ENCODE data around the gene VPS18.

Gene VPS18

GRCh38 chr15:40845511-40846284, 48.6 kb upstream of the VPS18 start:
- no peak overlapping the region for H2AFZ ChIP-seq (ENCODE audit: low read depth, low read length, severe bottlenecking)
- H3K9ac ChIP-seq (ENCODE audit: low read length): no peak overlapping the region
- H3K27ac ChIP-seq (ENCODE audit: low read depth, low read length): no peak overlapping the region
- H3K4me3 ChIP-seq (ENCODE audit: insufficient read depth, low read length, poor library complexity, severe bottlenecking): no peak overlapping the region
- H4K20me1 ChIP-seq (ENCODE audit: low read depth, low read length): no peaks in the 10 kb centered on the region
- no peaks in the 10 kb centered on the region for H3F3A ChIP-seq (ENCODE audit: insufficient read depth)
- H3K9me2 ChIP-seq (replicated peaks; ENCODE audit: insufficient read depth, low read length): no peaks in the 10 kb centered on the region
- no peaks in the 10 kb centered on the region for H3K9me3 ChIP-seq (ENCODE audit: insufficient read depth, low read length)
- H3K79me2 ChIP-seq (ENCODE audit: insufficient read depth, low read length): no peaks in the 10 kb centered on the region
- H3K36me3 ChIP-seq (ENCODE audit: low read length): no peaks in the 10 kb centered on the region
- no peaks in the 10 kb centered on the region for H3K27me3 ChIP-seq (ENCODE audit: low read length)
- TF ChIP-seq EZH2phosphoT487 (conservative IDR thresholded peaks at IDR 0.05; ENCODE audit: low read length) (no peak), CTCF (IDR thresholded peaks at IDR 0.05; ENCODE audit: insufficient read depth, low read length, poor library complexity, severe bottlenecking) (no peak)
- no peak overlapping the region for H3K4me2 ChIP-seq (ENCODE audit: low read depth, low read length, poor library complexity, severe bottlenecking)

- Histone ChIP-seq H4K20me1 (ENCODE audit: low read depth, low read length) (no peaks in the 10 kb centered on the region), H3K4me3 (ENCODE audit: insufficient read depth, low read length, poor library complexity, severe bottlenecking) (no peak overlapping the region), H3K9ac (ENCODE audit: low read length) (no peak overlapping the region), H3K9me2 (replicated peaks; ENCODE audit: insufficient read depth, low read length) (no peaks in the 10 kb centered on the region), H3F3A (ENCODE audit: insufficient read depth) (no peaks in the 10 kb centered on the region), H3K4me2 (ENCODE audit: low read depth, low read length, poor library complexity, severe bottlenecking) (no peak overlapping the region), H3K79me2 (ENCODE audit: insufficient read depth, low read length) (no peaks in the 10 kb centered on the region), H3K36me3 (ENCODE audit: low read length) (no peaks in the 10 kb centered on the region), H3K27me3 (ENCODE audit: low read length) (no peaks in the 10 kb centered on the region), H3K9me3 (ENCODE audit: insufficient read depth, low read length) (no peaks in the 10 kb centered on the region), H2AFZ (ENCODE audit: low read depth, low read length, severe bottlenecking) (no peak overlapping the region), H3K27ac (ENCODE audit: low read depth, low read length) (no peak overlapping the region)
- no peak for TF ChIP-seq EZH2phosphoT487 (conservative IDR thresholded peaks at IDR 0.05; ENCODE audit: low read length)
- TF ChIP-seq CTCF (IDR thresholded peaks at IDR 0.05; ENCODE audit: insufficient read depth, low read length, poor library complexity, severe bottlenecking): no peak
Observed at GRCh38 chr15:40846841-40847222, 47.4 kb upstream of the VPS18 start.

GRCh38 chr15:40847223-40847961, 46.9 kb upstream of the VPS18 start:
- Histone ChIP-seq H3K79me2 (ENCODE audit: insufficient read depth, low read length) (no peaks in the 10 kb centered on the region), H3K9me2 (replicated peaks; ENCODE audit: insufficient read depth, low read length) (no peaks in the 10 kb centered on the region), H3K4me3 (ENCODE audit: insufficient read depth, low read length, poor library complexity, severe bottlenecking) (no peak overlapping the region), H4K20me1 (ENCODE audit: low read depth, low read length) (no peaks in the 10 kb centered on the region), H2AFZ (ENCODE audit: low read depth, low read length, severe bottlenecking) (no peak overlapping the region), H3K9ac (ENCODE audit: low read length) (no peak overlapping the region), H3K9me3 (ENCODE audit: insufficient read depth, low read length) (no peaks in the 10 kb centered on the region), H3K27me3 (ENCODE audit: low read length) (no peaks in the 10 kb centered on the region), H3K27ac (ENCODE audit: low read depth, low read length) (no peak overlapping the region), H3K36me3 (ENCODE audit: low read length) (no peaks in the 10 kb centered on the region), H3K4me2 (ENCODE audit: low read depth, low read length, poor library complexity, severe bottlenecking) (no peak overlapping the region), H3F3A (ENCODE audit: insufficient read depth) (no peaks in the 10 kb centered on the region)
- no peak for TF ChIP-seq EZH2phosphoT487 (conservative IDR thresholded peaks at IDR 0.05; ENCODE audit: low read length)
- no peak for TF ChIP-seq CTCF (IDR thresholded peaks at IDR 0.05; ENCODE audit: insufficient read depth, low read length, poor library complexity, severe bottlenecking)
